Activated CD8-positive, alpha-beta T cell treated with anti-CD3 and anti-CD28 coated beads for 36 hours (primary cell): ENCODE data around the gene GATA2. TPM values are rescaled to one million over a fixed set of nuclear protein-coding genes. Genes with fewer than 3 reads are reported as not detected.
A peak's percentile ranks its signal among the peaks of the same experiment; 100 is the strongest.

Experiments
- ATAC-seq: fragments of 200-7000 bp; cut with Tn5 transposase; one replicate; pipeline ENCODE4 v1.10.0; 2021; ENCODE audit warnings: mild to moderate bottlenecking, moderate library complexity
- CTCF ChIA-PET: fragments of 350-600 bp; sonication (Branson Sonifier 250); formaldehyde crosslinking; loops from one replicate; lab custom pipeline; 2021; ENCODE audit warnings: antibody characterized with exemption; lab: Charles Lee
- POLR2A ChIA-PET: fragments of 350-600 bp; sonication (Branson Sonifier 250); formaldehyde crosslinking; loops from one replicate; lab custom pipeline; 2021; ENCODE audit warnings: antibody characterized with exemption; lab: Charles Lee
- DNase-seq: peaks from one replicate; pipeline ENCODE4 v3.0.0-alpha.2; 2020
- H3K27ac Mint-ChIP-seq: one replicate; pipeline ENCODE4 v1.8.0; 2021; ENCODE audit warnings: mild to moderate bottlenecking, mixed read lengths
- H3K27me3 Mint-ChIP-seq: one replicate; pipeline ENCODE4 v1.8.0; 2021; ENCODE audit warnings: mixed read lengths
- H3K36me3 Mint-ChIP-seq: one replicate; pipeline ENCODE4 v1.8.0; 2021; ENCODE audit warnings: low read depth, mixed read lengths
- H3K4me1 Mint-ChIP-seq: one replicate; pipeline ENCODE4 v1.8.0; 2021; ENCODE audit warnings: low read depth, mixed read lengths
- H3K4me3 Mint-ChIP-seq: one replicate; pipeline ENCODE4 v1.8.0; 2021; ENCODE audit warnings: mild to moderate bottlenecking, moderate library complexity, mixed read lengths
- H3K9me3 Mint-ChIP-seq: one replicate; pipeline ENCODE4 v1.8.0; 2021; ENCODE audit warnings: mixed read lengths
- CTCF ChIP-seq: fragments of 200-600 bp; IDR thresholded peaks from one replicate; pipeline ENCODE4 v1.8.0; 2022; ENCODE audit warnings: antibody characterized with exemption, mild to moderate bottlenecking
- intact Hi-C: fragments of 100-400 bp; cut with micrococcal nuclease; formaldehyde crosslinking; loops from one replicate; pipeline ENCODE4 v1.10.0; 2022
- total RNA-seq, 2 experiments: library from RNA; stranded (reverse); gene quantifications; one replicate each; pipeline ENCODE4 v1.2.3, GENCODE V29; 2021

The GATA2 gene
- total RNA-seq, 2 experiments from 2014 or later = not detected

GRCh38 chr3:128482666-128483656 is 10.0 kb downstream of the GATA2 start:
- H3K27ac Mint-ChIP-seq = no peak overlapping the region
- no peak for TF ChIP-seq CTCF
- CTCF ChIA-PET = interaction anchor here (1.2 to 1.4 kb wide), 5 partner anchors 16 to 121 kb away, joined by 3 to 5 read pairs (median 4); no protein-coding TSS in a partner anchor

GRCh38 chr3:128482175-128482574 is 10.8 kb downstream of the GATA2 start:
- H3K9me3 Mint-ChIP-seq = no peaks in the 10 kb centered on the region
- no peaks in the 10 kb centered on the region for H3K36me3 Mint-ChIP-seq
- TF ChIP-seq CTCF = no peak
- H3K4me3 Mint-ChIP-seq = no peak overlapping the region
- ChIA-PET POLR2A (interaction anchor here (1.5 kb wide), 1 partner anchor 47 kb away, joined by 3 read pairs; no protein-coding TSS in a partner anchor), CTCF (interaction anchor here (1.4 to 1.8 kb wide), 3 partner anchors 44 to 102 kb away, joined by 3 to 4 read pairs (median 4); no protein-coding TSS in a partner anchor)
- ATAC-seq (no peak), DNase-seq (no peak)
- peaks cover 20% of the 10 kb centered on the region for H3K4me1 Mint-ChIP-seq
- peaks cover 65% of the 10 kb centered on the region for H3K27me3 Mint-ChIP-seq
- H3K27ac Mint-ChIP-seq = no peak overlapping the region
- intact Hi-C loops = no loop called here

More at GRCh38 chr3:128482666-128483656, 10.0 kb downstream of the GATA2 start:
- Mint-ChIP-seq H3K36me3 (no peaks in the 10 kb centered on the region), H3K9me3 (no peaks in the 10 kb centered on the region), H3K4me3 (peak overlapping the region; percentile 7), H3K27me3 (peaks cover 64% of the 10 kb centered on the region), H3K4me1 (peaks cover 23% of the 10 kb centered on the region)
- no peak for ATAC-seq
- POLR2A ChIA-PET = interaction anchor here (1.0 to 1.5 kb wide), 2 partner anchors 13 to 48 kb away, joined by 3 read pairs; no protein-coding TSS in a partner anchor
- intact Hi-C loops = no loop called here
- DNase-seq = no peak

GRCh38 chr3:128481438-128481942 is 11.5 kb downstream of the GATA2 start:
- intact Hi-C loops = no loop called here

GRCh38 chr3:128480717-128481437 is 12.1 kb downstream of the GATA2 start:
- H3K36me3 Mint-ChIP-seq = no peaks in the 10 kb centered on the region
- no peak for TF ChIP-seq CTCF
- intact Hi-C loops = no loop called here
- peaks cover 14% of the 10 kb centered on the region for H3K4me1 Mint-ChIP-seq
- no peak for DNase-seq
- ChIA-PET CTCF (interaction anchor here (1.4 to 1.8 kb wide), 3 partner anchors 9 to 103 kb away, joined by 3 to 4 read pairs (median 4); no protein-coding TSS in a partner anchor), POLR2A (no interaction called here)
- no peaks in the 10 kb centered on the region for H3K9me3 Mint-ChIP-seq
- no peak overlapping the region for H3K4me3 Mint-ChIP-seq
- H3K27ac Mint-ChIP-seq = no peak overlapping the region
- H3K27me3 Mint-ChIP-seq = peaks cover 54% of the 10 kb centered on the region
- no peak for ATAC-seq

More at GRCh38 chr3:128481438-128481942, 11.5 kb downstream of the GATA2 start:
- ATAC-seq (no peak), DNase-seq (no peak)
- peaks cover 19% of the 10 kb centered on the region for H3K4me1 Mint-ChIP-seq
- H3K27me3 Mint-ChIP-seq = peaks cover 58% of the 10 kb centered on the region
- TF ChIP-seq CTCF = no peak
- H3K4me3 Mint-ChIP-seq = no peak overlapping the region
- ChIA-PET POLR2A (no interaction called here), CTCF (interaction anchor here (1.4 to 1.8 kb wide), 2 partner anchors 56 to 103 kb away, joined by 3 to 4 read pairs; no protein-coding TSS in a partner anchor)
- no peak overlapping the region for H3K27ac Mint-ChIP-seq
- no peaks in the 10 kb centered on the region for H3K36me3 Mint-ChIP-seq
- H3K9me3 Mint-ChIP-seq = no peaks in the 10 kb centered on the region
